ENCODE measurements around the gene C2CD4C.
A peak's percentile ranks its signal among the peaks of the same experiment; 100 is the strongest.
"Not testable (repeated sequence)": the region's sequence is repeated elsewhere in the genome, so short reads cannot be mapped to it uniquely, and the experiment has no call there.

The C2CD4C gene

DNA sequence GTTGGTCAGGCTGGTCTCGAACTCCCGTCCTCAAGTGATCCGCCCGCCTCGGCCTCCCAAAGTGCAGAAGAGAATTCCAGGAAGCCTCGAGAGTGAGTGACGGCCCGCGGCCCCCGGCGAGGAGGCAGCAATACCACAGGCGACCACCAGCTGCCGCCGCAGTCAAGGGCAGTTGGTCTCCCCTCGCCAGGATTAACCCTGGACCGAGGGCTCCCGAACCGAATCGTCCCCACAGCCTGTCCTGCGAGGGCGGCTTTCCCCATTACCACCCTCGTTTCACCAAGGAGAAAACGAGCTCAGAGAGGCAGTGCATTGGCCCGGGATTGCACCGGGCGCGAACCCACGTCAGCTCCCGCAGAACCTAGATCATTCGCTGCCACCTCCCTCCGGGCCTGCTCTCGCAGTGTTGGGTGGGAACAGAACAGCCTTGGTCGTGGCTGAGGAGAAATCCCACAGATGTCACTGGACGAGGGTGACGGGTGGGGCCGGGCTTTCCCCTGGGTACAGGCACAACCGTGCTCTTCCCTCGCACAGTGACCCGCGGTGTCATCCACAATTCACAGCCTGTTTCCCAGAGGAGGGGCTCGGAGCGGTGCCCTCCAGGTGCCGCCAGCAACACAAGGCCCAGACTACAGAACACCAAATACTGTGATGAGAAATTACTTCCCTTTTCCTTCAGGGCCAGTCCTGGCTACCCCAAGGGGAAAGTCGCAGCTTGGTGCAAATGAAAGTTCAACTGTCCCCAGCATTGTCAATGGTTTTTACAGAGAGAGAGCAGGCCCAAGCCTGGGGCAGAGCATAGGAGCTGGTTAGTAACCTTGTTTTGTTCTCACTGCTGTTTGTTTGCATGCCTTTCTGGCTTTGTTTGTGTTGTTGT, 24.8 kb downstream of the C2CD4C start:
- no peak for DNase-seq (ENCODE audit: low read depth in 4 of 4, low spot score in 1 of 4)

DNA sequence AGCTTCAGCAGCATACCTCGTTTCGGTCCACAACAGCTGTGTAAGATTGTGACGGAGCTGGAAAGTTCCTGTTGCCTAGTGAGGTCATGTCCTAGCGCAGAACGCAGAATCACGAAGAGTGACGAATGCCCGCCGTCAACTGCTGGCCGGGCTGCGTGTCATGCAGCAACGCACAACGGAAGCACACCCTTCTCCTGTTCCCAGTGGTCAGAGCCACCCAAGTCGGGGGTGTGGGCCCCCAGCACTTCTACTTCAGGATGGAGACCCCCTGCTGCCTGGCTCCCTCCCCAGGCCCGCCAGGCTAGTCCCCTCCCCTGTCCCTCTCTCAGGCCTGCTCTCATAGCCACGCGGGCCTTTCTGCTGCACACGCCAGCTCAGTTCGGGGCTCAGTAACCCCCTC, 25.9 kb downstream of the C2CD4C start:
- no peak for DNase-seq (ENCODE audit: low read depth in 4 of 4, low spot score in 1 of 4)

DNA sequence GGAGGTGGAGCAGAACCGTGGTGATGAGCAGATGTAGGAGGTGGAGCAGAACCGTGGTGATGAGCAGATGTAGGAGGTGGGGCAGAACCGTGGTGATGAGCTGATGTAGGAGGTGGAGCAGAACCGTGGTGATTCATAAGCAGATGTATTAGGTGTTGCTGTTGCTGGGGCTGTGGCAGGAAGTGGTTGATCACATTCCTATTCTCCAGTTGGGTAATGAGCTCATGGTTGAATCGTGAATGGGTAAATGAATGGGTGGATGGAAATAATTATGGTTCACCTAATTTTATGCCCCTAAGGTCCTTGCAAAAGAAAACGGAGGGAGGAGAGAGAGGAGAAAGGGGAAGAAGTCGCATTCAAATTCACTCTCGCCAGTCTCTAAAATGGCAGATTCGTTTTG, 26.4 kb downstream of the C2CD4C start:
- DNase-seq (ENCODE audit: low read depth in 4 of 4, low spot score in 1 of 4): peak in 1 of 4 experiments; percentile 28

DNA sequence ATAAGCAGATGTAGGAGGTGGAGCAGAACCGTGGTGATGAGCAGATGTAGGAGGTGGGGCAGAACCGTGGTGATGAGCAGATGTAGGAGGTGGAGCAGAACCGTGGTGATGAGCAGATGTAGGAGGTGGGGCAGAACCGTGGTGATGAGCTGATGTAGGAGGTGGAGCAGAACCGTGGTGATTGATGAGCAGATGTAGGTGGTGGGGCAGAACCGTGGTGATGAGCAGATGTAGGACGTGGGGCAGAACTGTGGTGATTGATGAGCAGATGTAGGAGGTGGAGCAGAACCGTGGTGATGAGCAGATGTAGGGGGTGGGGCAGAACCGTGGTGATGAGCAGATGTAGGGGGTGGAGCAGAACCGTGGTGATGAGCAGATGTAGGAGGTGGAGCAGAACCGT, 27.0 kb downstream of the C2CD4C start:
- not testable (repeated sequence) for DNase-seq (ENCODE audit: low read depth in 4 of 4, low spot score in 1 of 4)

DNA sequence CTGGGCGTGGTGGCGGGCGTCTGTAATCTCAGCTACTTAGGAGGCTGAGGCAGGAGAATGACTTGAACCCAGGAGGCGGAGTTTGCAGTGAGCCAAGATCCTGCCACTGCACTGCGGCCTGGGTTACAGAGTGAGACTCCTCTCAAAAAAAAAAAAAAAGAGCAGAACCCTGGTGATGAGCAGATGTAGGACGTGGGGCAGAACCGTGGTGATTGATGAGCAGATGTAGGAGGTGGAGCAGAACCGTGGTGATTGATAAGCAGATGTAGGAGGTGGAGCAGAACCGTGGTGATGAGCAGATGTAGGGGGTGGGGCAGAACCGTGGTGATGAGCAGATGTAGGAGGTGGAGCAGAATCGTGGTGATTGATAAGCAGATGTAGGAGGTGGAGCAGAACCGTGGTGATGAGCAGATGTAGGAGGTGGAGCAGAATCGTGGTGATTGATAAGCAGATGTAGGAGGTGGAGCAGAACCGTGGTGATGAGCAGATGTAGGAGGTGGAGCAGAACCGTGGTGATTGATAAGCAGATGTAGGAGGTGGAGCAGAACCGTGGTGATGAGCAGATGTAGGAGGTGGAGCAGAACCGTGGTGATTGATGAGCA, 28.2 kb downstream of the C2CD4C start:
- not testable (repeated sequence) for DNase-seq (ENCODE audit: low read depth in 4 of 4, low spot score in 1 of 4)

DNA sequence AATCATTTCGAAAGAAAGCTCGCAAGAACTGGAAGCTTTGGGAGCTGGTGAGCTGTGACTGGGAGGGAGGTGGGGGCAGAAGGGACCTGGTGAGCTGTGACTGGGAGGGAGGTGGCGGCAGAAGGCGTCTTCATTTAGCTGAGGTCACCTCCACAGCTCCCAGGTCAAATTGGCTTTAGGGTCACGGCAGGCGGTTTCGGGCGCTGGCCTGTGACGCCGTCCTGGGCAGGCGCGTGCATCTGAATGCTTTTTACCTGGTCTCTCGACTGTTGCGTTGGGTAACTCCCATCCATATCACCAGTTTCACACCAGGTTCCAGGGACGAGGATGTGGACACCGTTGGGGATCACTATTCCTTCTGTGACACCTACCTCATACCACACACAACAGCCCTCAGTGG, 29.2 kb downstream of the C2CD4C start:
- no peak for DNase-seq (ENCODE audit: low read depth in 4 of 4, low spot score in 1 of 4)

DNA sequence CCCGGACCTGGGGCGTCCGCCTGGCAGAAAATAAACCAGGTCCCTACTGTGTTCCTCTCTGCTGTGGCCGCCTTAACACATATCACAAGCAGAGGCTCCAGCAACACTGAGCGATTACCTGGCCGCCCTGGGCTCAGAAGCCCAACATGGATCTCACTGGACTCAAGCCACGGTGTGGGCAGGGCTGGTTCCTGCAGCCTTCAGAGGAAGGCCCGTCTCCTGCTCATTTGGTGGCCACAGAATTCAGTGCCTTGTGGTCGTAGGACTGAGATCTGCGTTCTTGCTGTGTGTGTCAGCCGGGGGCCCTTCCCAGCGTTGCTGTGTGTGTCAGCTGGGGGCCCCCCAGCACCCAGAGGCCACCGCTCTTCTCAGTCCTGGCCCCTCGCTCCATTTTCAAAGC, 30.2 kb downstream of the C2CD4C start:
- no peak for DNase-seq (ENCODE audit: low read depth in 4 of 4, low spot score in 1 of 4)

DNA sequence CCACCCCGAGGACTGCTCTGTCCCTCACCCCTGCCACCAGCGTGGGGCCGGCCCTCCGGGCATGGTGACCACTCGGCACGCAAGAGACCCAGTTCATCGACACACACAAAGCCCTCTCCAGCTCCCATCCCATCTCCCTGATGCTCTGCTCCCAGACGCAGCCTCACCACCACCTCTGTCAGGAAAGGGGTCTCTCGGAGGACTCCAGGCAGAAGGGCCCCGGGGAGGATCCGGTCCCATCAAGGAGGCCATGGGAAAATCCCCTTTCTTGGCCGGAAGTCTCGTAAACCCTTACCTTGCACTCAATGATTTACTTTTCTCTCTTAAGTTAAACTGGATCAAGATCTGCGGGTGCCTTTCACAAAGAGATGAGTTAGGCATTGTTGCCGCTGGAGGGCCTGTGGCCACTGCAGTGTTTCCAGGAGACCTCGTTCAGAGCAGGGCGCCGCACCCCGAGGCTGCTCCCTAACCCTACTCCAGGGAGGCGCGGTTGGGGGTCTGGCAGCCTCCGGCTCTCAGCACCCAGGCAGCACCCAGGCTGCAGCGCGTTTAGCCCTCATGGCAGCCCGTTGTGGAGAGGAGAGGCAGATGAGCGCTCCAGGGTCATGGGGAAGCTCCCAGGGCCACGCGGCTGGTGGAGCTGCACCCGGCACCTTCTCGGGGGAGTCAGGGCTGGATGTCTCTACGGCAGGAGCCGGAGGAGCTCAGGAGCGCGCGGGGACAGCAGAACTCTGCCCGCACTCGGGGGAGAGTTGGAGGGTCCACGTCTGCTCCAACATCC, 31.0 kb downstream of the C2CD4C start:
- DNase-seq (ENCODE audit: low read depth in 4 of 4, low spot score in 1 of 4): no peak

DNA sequence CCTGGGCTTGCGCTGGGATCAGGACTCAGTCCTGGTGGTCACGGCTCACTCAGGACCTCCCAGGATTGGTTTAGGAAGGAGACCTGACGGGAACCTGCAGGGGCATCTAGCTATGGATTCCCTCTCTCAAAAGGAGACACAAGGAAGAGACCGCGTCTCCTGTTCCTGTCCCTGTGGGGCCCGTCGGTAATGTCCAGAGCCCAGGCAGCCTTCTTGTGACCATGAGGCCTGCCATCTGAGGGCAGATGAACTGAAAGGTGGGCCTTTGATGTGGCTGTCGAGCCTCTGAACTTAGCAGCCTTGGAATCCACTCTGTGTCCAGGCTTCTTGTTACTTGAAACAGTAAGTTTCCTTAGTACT, 32.9 kb downstream of the C2CD4C start:
- no peak for DNase-seq (ENCODE audit: low read depth in 4 of 4, low spot score in 1 of 4)

DNA sequence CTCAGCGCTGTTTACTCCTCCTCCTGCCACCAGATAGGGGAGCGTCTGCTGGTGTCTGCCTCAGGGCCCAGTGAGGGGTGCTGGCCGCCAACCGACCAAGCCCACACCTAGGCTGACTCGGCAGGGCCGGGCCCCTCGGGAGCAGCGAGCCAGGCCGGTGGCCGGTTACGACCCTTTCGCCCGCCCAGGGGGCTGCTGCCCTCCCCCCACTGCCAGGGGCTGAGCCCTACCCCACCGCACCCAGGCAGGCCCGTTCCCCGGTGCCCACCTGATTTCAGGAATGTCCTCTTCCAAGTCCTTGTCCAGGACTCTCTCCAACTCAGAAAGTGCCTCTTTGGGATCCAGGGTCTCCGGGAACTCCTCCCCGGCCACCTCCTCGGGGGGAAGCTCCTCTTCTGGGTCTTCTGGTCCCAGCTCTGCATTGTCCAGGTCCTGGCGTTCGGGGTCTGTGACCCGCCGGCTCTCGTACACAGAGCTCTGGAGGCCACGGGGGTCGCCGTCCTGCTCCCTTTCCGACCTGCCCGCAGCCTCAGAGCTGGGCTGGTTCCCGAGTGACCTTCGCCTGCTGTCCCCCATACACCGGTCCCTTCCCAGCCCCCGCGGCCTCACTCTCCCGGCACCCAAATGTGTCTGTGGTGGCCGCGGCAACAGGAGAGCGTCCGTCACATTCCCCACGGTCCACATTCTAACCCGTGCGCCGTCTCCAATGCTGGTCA, 33.4 kb downstream of the C2CD4C start:
- no peak for DNase-seq (ENCODE audit: low read depth in 4 of 4, low spot score in 1 of 4)

DNA sequence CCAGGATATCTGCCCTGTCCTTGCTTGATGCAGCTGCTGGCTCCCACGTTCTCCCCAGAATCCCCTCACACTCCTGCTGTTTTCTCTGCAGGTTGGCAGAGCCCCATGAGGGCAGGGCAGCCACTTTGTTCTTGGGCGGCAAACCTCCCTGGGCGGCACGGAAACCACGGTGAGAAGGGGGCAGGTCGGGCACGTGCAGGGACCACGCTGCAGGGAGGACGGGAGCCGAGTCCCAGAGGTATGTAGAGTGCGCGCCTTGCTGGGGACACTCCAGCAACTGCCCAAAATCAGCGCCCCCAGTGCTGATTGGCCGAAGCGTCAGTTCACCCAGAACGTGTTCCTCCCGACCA, 34.1 kb downstream of the C2CD4C start:
- DNase-seq (ENCODE audit: low read depth in 4 of 4, low spot score in 1 of 4): no peak

DNA sequence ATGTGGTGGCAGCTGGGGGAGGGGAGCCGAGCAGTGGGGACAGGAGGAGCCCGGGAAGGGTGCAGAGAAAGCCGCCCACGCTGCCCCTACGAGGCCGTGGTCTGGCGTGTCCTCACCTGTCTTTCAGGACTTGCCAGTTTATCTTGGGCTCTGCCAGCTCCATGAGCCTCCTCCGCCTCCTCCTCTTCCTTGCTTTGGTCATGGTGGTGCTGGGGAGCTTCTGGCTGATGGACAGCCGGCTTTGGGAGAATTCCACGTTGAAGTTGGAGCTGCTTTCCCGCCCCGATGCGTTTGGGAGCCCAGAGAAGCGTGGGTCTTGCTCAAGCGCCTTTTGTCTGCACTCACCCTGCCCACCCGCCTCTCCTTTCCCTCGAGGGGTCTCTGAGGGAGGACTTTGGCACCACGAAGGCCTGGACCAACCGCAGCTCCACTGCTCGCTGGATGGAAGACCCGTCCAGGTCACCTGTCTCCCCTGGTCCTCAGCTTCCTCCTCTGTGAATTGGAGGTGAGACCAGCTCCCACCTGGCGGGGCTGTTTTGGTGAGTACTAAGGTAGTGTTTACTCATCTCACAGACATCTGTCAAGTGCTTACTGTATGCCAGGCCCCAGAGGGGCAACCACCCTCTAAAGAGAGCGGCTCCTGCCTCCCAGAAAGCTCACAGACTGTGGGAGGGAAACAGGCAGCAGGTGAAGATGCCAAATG, 34.6 kb downstream of the C2CD4C start:
- no peak for DNase-seq (ENCODE audit: low read depth in 4 of 4, low spot score in 1 of 4)

DNA sequence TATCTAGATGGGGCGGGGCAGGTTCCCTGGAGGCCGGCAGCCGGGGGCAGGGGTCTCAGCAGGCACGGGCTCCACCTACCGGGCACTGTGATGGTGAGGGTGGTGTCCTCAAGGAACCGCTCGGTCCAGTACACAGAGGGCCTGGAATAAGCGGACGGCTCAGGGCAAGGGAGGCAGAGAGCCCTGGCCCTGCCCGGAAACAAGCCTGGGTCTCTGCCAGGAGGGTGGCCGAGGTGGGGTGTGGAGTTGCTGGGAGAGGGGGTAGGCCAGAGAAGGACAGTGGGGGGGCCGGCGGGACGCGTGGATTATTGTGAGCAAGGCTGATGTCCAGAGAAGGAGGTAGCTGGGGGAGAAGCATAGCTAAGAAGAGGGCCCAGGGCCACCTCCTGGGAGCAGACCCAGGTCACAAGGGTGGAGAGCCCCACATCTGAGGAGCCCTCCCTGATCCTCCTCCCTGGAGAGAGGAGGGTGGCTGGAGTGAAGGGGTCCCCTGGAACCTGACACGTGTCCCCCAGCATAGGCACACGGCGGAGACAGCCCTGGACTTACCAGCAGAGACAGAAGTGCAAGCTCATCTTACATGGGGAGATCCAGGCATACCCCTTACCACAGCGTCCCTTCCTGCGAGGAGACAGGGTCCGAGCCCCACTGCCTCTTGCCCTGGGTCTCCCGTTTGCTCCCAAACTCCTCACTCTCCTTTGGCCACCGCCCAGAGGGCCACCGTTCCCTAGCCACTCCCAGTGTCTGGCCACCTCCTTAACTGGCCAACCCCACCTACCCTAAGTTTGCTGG, 35.4 kb downstream of the C2CD4C start:
- no peak for DNase-seq (ENCODE audit: low read depth in 4 of 4, low spot score in 1 of 4)

DNA sequence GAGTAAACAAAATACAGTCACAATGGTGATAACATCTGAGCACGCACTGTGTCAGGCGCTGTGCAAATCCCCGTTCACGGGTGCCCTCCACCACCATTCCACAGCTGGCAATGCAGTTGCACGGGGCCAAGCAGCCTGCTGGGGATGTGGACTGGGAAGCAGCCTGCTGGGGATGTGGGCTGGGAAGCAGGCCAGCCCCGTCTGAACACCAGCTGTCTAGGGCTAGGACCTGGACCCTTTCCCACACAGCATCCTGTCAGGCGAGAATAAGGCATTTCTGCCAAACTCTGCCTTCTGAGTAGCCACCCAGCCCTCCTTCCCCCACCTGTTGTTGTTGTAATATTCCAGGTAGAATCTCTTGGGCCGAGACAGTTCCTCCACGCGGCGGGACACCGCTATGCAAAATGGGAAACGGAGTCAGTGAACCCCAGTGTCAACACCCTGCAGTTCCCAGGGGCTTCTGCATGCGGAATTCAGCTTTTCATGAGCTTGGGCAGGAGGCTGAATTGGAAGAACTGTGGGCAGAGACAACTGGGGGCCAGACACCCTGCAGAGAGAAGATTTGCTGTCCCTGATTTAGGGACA, 36.5 kb downstream of the C2CD4C start:
- no peak for DNase-seq (ENCODE audit: low read depth in 4 of 4, low spot score in 1 of 4)

DNA sequence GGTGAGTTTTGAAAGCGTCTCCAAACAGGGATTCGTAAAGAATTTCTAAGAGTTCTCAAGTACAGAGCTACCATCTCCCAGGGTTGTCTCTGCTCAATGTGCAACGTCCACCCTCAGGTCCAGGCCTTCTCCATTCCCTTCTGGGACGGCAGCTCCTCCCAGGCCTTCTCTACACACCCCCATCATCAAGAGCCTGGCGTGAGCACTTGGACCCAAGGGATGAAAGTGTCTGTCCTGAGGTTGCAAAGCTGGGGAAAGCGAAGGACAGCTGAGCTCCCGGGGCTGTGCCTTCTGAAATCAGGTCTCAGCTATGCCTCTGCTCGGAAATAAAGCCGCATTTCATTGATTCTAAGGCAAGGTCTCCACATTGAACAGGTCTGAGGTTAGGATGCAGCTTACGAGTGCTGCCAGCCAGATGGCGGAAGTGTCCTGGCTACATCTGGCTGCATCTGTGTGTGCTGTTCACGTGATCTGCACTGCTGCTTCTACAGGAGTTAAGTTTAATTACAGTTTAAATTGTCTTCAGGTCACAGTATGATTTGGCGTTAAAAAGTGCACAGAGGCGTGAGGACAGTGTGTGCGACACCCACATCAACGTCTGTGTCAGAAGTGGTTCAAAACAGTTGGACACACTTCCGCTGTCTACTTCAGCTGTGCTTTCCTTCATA, 37.3 kb downstream of the C2CD4C start:
- no peak for DNase-seq (ENCODE audit: low read depth in 4 of 4, low spot score in 1 of 4)

DNA sequence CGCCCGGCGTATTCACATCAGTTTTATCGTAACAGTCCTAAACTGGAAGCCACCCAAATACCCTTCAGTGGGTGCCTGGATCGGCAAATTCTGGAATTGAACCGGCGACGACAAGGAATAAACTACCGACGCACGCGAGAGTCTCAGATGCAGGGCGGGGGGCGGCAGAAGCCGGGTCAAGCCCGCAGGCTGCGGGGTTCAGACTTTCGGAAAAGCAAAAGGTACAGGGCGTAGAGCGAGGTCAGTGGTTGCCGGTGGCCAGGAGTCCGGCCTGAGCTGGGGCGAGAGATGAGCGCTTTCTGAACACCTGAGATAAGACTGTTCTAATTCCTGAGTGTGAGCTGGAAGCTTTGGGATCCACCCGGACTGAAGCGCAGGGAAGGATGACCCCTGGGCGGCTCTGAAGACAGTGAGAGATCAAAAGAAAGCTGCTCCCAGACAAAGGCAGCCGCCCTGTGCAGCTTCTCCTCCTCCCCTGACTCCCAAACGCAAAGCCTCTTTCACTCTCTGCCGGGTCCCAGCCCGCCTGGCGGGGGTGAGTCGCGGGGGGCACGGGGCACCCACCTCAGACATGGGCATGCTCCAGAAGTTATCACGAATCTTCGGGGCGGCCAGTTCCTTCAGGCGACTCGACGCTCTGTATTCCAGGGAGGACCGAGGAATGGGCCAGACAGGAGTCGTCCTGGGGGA, 38.2 kb downstream of the C2CD4C start:
- DNase-seq (ENCODE audit: low read depth in 4 of 4, low spot score in 1 of 4): no peak

DNA sequence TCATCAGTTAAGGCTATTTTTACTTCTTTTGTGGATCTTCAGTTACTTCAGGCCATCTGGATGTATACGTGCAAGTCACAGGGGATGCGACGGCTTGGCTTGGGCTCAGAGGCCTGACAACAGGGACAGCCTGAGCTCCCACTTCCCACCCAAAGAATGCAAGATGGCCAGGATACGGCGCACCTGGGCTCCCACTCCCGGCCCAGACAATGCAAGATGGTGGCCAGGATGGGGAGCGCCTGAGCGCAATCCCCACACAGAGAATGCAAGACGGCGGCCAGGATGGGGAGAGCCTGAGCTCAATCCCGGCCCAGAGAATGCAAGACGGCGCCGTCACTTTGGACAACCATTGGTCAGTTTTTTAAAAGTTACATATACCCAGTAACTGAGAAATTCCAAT, 39.1 kb downstream of the C2CD4C start:
- DNase-seq (ENCODE audit: low read depth in 4 of 4, low spot score in 1 of 4): no peak

DNA sequence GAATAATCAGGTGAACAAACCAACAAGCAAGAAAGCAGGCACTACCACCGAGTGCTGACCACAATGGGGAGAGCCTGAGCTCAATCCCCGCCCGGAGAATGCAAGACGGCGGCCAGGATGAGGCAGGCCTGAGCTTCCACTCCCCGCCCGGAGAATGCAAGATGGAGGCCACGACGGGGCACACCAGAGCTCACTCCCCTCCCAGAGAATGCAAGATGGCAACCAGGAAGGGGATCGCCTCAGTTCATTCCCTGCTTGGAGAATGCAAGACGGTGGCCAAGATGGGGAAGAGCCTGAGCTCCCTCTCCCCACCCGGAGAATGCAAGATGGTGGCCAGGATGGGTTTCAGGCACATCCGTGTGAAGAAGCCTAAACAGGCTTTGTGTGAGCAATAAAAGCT, 39.7 kb downstream of the C2CD4C start:
- DNase-seq (ENCODE audit: low read depth in 4 of 4, low spot score in 1 of 4): no peak

DNA sequence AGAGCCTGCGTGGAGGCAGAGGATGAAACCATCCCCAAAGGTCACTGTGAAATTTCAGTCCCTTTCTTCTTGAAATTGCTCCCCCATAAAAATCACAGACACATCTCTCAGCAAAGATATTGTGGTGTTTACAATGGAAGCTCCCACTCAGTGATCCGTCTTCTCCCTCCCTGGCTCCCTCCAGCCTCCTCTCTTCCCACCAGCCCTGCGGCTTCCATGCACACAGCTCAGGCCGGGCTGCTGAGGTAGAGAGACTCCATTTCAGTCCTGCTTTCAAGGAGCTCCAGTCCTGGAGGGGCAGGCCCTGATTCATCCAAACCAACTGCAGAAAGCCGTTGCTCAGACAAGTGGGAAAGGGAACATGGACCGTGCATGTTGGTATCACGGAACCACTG, 40.3 kb downstream of the C2CD4C start:
- DNase-seq (ENCODE audit: low read depth in 4 of 4, low spot score in 1 of 4): no peak

Measured in stimulated activated CD4-positive, alpha-beta T cell treated with anti-CD3 and anti-CD28 coated beads, Interleukin-1b, Interleukin-23, amount 100 ng/mL, for 24 hours (primary cell).